Retinal pigment epithelial cell (primary cell): Measurements from ENCODE around the gene FOXP3.

Experiments
- DNase-seq: peaks from one replicate; pipeline ENCODE4 v3.0.0-alpha.2; 2010; ENCODE audit warnings: low read depth
- H3K4me3 ChIP-seq: 2 replicates; pipeline ENCODE4 v1.5.1; 2011; ENCODE audit warnings: mild to moderate bottlenecking, low read length, control low read depth, moderate library complexity
- TF ChIP-seq, protein P1 (sequence below): conservative IDR thresholded peaks from 2 replicates; pipeline ENCODE4 v1.5.1; 2011; ENCODE audit warnings: low read depth, low read length, control low read depth, inconsistent platforms

Gene FOXP3

DNA sequence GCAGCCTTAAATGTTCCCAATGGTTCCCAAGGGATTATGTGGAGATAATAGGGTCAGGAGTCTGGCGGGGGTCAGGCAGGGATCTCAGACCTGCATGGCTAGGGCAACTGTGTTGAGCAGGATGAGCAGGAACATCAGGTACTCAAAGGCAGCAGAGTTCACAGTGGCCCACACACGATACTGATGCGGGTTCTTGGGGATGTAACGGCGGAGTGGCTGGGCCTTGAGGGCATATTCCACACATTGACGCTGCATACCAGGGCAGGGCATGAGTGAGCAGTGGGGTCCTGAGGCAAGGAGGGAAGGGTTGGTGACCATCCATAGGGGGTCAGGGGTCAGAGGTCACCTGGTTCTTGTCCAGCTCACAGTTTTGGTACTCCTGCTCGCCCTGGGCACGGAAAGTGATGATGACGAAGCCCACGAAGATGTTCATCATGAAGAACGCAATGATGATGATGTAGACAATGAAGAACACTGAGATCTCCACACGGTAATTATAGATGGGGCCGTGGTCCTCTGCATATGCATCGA, 49.4 kb downstream of the FOXP3 start:
- TF ChIP-seq, protein P1, sequence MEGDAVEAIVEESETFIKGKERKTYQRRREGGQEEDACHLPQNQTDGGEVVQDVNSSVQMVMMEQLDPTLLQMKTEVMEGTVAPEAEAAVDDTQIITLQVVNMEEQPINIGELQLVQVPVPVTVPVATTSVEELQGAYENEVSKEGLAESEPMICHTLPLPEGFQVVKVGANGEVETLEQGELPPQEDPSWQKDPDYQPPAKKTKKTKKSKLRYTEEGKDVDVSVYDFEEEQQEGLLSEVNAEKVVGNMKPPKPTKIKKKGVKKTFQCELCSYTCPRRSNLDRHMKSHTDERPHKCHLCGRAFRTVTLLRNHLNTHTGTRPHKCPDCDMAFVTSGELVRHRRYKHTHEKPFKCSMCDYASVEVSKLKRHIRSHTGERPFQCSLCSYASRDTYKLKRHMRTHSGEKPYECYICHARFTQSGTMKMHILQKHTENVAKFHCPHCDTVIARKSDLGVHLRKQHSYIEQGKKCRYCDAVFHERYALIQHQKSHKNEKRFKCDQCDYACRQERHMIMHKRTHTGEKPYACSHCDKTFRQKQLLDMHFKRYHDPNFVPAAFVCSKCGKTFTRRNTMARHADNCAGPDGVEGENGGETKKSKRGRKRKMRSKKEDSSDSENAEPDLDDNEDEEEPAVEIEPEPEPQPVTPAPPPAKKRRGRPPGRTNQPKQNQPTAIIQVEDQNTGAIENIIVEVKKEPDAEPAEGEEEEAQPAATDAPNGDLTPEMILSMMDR: no peak
- no peak for DNase-seq
- no peak overlapping the region for H3K4me3 ChIP-seq

DNA sequence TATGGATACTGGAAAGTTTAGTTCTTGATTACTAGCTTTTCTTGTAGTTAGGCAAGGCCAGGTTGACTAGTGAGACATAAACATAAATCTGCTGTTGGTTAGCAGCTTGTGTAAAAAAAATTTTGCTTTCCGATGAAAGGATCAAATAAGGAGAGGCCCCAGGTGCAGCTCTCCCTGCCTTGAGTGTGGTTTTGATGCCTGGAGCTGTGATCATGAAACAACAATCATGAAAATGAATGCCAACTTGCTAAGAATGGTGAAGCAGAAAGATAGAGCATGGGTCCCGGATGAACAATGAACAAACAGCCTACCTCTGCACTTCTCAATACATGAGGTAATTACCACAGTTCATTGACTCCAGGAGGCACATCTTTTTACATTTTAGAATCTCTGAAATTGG, 50.1 kb downstream of the FOXP3 start:
- no peak overlapping the region for H3K4me3 ChIP-seq
- TF ChIP-seq, protein P1: no peak
- no peak for DNase-seq

DNA sequence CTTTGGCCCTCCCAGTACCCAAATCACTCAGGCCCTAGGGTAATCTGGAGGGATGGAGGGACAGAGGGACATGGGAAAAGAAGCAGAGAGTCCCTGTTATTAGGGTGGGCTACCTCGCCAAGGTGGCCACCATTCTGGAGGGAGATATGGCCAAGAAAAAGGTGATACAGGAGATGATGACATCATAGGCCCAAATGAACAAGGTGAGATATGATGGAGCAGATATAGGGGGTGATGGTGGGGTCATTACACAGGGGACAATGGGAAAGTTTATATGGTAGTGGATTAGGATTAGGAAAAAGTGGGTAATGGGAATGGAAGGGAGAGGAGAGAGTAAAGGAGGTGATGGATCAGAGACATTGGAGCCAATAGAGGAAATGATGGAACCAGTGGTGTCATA, 51.6 kb downstream of the FOXP3 start:
- TF ChIP-seq, protein P1: no peak
- no peak overlapping the region for H3K4me3 ChIP-seq
- DNase-seq: no peak

DNA sequence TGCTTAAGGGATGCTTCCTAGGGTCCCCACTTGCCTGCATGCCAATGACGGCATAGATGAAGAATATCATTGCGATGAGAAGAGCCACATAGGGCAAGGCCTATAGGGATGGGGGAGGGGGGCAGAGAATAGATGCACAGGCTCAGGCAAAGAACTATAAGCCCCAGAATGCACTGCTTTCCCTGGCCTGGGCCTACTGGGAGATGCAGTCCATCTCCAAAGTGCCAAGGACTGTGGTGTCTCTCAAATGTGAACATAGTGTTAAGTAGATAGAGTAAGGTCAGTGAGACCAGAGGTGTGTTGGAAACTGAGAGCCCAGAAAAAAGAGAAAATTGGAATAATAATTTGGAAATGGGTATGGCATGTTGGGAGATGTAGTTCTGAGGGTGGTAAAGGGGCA, 52.3 kb downstream of the FOXP3 start:
- no peak overlapping the region for H3K4me3 ChIP-seq
- no peak for DNase-seq
- TF ChIP-seq, protein P1: no peak

DNA sequence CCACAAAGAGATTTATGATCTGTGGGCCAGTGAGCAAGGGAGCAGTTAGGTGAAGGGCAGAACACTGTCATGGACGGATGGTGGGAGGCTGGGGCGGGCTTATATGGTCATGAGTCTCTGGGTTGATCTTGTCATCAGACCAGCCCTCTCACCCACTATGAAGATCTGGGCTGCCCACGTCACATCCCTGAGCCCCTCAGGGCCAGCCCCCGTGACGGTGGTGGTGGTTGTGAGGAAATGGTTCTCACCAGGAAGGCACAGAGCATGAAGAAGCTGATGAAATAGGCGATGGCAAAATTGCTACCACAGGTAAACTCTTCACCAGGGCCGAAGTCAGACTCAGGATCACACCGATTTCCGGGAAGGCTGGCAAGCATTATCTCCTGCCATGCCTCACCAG, 53.4 kb downstream of the FOXP3 start:
- H3K4me3 ChIP-seq: no peak overlapping the region
- DNase-seq: no peak
- TF ChIP-seq, protein P1: no peak

DNA sequence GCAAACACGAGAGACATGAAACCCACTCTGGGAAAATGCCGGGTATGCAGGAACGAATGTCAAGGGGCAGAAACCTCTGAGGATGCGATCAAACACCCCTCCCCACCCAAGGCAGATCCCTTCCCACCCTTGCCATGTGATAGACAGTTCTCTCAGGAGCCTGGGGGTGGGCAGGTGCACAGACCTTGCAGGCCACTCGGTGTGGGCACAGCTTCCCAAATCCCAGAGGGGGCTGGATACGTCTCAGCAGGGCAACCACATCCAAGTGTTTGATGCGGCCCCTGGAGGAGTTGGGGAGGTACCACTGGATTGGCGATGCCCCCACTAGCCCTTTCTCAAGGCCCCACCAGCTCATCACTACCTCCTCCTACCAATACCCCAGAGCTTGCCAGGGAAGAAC, 54.1 kb downstream of the FOXP3 start:
- TF ChIP-seq, protein P1: no peak
- no peak overlapping the region for H3K4me3 ChIP-seq
- DNase-seq: no peak

DNA sequence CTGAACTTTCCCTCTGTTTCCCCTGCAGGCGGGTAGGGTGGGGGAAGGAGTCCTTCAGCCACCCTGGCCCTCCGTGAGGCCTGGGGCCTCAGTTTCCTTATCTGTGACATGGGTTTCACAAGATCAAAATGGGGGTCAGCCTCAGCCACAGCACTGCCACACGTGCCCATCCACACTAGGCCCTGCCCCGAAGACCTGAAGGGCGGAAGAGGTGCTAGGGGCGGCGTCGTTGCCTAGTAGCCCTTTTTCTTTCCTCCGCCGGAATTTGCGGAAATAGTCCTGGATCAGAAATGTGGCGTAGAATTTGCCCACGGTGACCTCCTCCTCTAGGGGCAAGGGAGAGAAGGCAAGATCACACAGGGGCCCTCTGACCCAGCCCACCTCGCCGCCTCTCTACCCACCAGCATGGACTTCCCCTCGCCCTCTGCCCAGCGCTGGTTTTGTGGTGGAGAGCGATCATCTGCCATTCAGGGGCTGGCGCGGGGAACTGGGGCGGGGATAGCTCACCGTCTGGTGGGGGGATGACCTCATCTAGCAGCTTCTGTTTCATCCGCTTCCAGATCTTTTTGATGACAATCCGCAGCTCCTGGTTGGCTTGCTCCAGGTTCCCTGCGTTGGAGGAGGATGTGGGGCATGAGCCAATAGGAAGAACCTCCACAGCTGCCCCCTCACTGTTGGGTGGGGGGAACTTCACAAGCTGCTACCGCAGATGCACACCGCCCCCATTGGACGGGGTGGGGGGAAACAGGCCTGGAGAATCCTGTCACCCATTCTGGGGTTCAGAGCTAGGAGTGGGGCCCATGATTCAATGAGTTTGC, 54.9 kb downstream of the FOXP3 start:
- TF ChIP-seq, protein P1: no peak
- no peak for DNase-seq
- no peak overlapping the region for H3K4me3 ChIP-seq
